KMS-11 (cell line): ENCODE results near the gene GSTO1.
A peak's percentile ranks its signal among the peaks of the same experiment; 100 is the strongest.

Source experiments
- H2AFZ ChIP-seq: fragments of 200-600 bp; sonication (generic); 2 replicates; pipeline ENCODE4 v1.6.1; 2016; ENCODE audit warnings: antibody characterized with exemption, mixed run types, low read depth
- H3K27ac ChIP-seq: fragments of 200-600 bp; sonication (generic); 2 replicates; pipeline ENCODE4 v1.6.1; 2016; ENCODE audit warnings: mild to moderate bottlenecking, mixed run types
- H3K27me3 ChIP-seq: fragments of 200-600 bp; sonication (generic); 2 replicates; pipeline ENCODE4 v1.6.1; 2017; ENCODE audit warnings: mild to moderate bottlenecking, low read depth, mixed run types, moderate library complexity; ENCODE audit not compliant: insufficient read depth
- H3K36me3 ChIP-seq: fragments of 200-600 bp; sonication (generic); 2 replicates; pipeline ENCODE4 v1.6.1; 2017; ENCODE audit warnings: mild to moderate bottlenecking, mixed run types; ENCODE audit not compliant: insufficient read depth
- H3K4me1 ChIP-seq: fragments of 200-600 bp; sonication (generic); 2 replicates; pipeline ENCODE4 v1.6.1; 2016; ENCODE audit warnings: mild to moderate bottlenecking, low read depth, mixed run types; ENCODE audit not compliant: poor library complexity, severe bottlenecking
- H3K4me2 ChIP-seq: fragments of 200-600 bp; sonication (generic); 2 replicates; pipeline ENCODE4 v1.7.0; 2016; ENCODE audit warnings: mild to moderate bottlenecking, mixed run types
- H3K4me3 ChIP-seq: fragments of 200-600 bp; sonication (generic); IDR thresholded peaks from 2 replicates; pipeline ENCODE4 v1.6.1; 2017; ENCODE audit warnings: low read depth, low read length, mixed read lengths; ENCODE audit not compliant: insufficient read depth
- H3K79me2 ChIP-seq: fragments of 200-600 bp; sonication (generic); 2 replicates; pipeline ENCODE4 v1.6.1; 2016; ENCODE audit warnings: low read depth, mixed run types; ENCODE audit not compliant: insufficient read depth
- H3K9ac ChIP-seq: fragments of 200-600 bp; sonication (generic); 2 replicates; pipeline ENCODE4 v1.6.1; 2016; ENCODE audit warnings: mild to moderate bottlenecking, mixed run types
- H4K20me1 ChIP-seq: fragments of 200-600 bp; sonication (generic); 2 replicates; pipeline ENCODE4 v1.6.1; 2016; ENCODE audit warnings: mild to moderate bottlenecking, mixed run types; ENCODE audit not compliant: insufficient read depth
- TF ChIP-seq, protein P1 (sequence below): fragments of 200-600 bp; sonication (generic); conservative IDR thresholded peaks from 2 replicates; pipeline ENCODE4 v1.6.1; 2017; ENCODE audit warnings: low read depth, mild to moderate bottlenecking, antibody characterized with exemption, low read length, moderate library complexity, mixed read lengths

Gene GSTO1

DNA sequence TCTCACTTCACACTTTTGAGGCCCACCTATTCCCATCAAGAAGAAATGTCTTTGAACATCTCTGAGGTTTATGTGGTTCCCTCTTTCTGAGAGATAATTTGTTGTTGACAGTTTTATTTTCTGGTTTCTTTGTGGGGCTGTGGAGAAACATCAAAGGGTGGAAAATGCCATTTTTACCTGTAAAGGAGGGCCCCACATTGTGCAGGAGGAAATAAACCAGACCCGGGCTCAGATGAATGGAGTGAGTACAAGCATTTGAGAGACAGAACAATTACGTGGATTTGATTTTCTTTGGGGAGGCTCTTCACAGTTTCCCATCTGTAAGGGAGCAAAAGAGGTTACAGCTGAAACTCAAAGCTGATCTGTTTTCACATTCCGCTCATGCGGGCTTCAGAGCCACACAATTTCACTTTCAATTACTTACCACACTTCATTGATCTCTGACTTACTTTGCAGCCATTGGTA is 53.8 kb downstream of the GSTO1 start:
- no peak overlapping the region for H2AFZ ChIP-seq
- H3K9ac ChIP-seq = no peak overlapping the region
- H3K4me3 ChIP-seq = no peak overlapping the region
- no peaks in the 10 kb centered on the region for H3K79me2 ChIP-seq
- H3K4me2 ChIP-seq = peak overlapping the region; percentile 74
- peaks cover 7% of the 10 kb centered on the region; the same call in 1 of the 2 replicates for H3K27me3 ChIP-seq
- no peak overlapping the region for H3K27ac ChIP-seq
- TF ChIP-seq, protein P1, sequence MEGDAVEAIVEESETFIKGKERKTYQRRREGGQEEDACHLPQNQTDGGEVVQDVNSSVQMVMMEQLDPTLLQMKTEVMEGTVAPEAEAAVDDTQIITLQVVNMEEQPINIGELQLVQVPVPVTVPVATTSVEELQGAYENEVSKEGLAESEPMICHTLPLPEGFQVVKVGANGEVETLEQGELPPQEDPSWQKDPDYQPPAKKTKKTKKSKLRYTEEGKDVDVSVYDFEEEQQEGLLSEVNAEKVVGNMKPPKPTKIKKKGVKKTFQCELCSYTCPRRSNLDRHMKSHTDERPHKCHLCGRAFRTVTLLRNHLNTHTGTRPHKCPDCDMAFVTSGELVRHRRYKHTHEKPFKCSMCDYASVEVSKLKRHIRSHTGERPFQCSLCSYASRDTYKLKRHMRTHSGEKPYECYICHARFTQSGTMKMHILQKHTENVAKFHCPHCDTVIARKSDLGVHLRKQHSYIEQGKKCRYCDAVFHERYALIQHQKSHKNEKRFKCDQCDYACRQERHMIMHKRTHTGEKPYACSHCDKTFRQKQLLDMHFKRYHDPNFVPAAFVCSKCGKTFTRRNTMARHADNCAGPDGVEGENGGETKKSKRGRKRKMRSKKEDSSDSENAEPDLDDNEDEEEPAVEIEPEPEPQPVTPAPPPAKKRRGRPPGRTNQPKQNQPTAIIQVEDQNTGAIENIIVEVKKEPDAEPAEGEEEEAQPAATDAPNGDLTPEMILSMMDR = no peak
- peaks cover 20% of the 10 kb centered on the region for H3K4me1 ChIP-seq
- H3K36me3 ChIP-seq = no peaks in the 10 kb centered on the region
- no peaks in the 10 kb centered on the region for H4K20me1 ChIP-seq

DNA sequence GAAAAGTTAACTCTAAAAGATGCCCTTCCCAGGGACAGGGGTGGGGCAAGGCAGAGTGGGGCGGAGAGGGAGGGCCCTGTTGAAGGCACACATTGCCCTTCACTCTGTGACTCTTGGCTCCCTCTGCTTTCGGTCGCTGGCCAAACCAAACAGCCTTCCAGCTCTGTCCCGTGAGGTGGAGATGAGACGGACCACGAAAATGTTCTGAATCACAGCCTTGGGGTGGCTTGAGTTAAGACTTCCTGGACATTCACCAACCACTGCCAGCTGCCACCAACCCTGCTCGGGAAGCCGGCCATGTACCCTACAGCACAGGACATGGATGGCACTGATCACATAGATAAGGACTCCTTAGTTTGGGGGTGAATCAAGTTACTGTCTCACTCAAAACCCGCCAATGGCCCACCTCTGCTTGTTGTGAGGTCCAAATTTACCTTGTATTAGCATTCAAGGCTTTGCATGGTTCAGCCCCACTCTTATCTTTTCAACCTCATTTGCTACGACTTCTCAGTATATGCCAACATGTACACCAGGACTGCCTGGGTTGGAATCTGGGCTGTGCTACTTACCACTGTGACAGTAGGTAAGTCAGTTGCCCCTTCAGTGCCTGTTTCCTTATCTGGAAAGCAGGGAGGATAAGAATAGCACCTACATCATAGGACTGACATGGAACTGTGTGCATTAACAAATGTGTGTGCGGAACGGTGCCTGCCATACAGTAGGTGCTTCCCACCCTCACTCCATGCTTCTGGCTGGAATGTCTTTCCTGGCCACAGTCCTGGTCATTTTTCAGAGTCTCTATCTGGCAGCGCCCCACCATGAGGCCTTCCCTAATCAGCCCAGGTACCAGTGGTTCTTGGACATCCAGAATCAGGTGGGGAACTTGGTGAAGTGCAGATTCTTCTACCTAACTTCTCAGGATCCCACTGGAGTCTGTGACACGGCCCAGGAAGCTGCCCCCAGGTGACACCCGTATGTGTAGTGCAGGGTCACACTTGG is 55.6 kb downstream of the GSTO1 start:
- H3K27ac ChIP-seq = no peak overlapping the region
- no peak overlapping the region for H3K9ac ChIP-seq
- TF ChIP-seq, protein P1 = no peak
- H3K36me3 ChIP-seq = no peaks in the 10 kb centered on the region
- no peak overlapping the region for H3K4me2 ChIP-seq
- no peak overlapping the region for H3K4me3 ChIP-seq
- H4K20me1 ChIP-seq = no peaks in the 10 kb centered on the region
- no peaks in the 10 kb centered on the region for H3K79me2 ChIP-seq
- peaks cover 20% of the 10 kb centered on the region for H3K4me1 ChIP-seq
- no peak overlapping the region for H2AFZ ChIP-seq
- peaks cover 7% of the 10 kb centered on the region; the same call in 1 of the 2 replicates for H3K27me3 ChIP-seq

- no peak overlapping the region for H2AFZ ChIP-seq
- no peak overlapping the region for H3K27ac ChIP-seq
- no peaks in the 10 kb centered on the region for H4K20me1 ChIP-seq
- TF ChIP-seq, protein P1 = no peak
- H3K4me1 ChIP-seq = peaks cover 20% of the 10 kb centered on the region
- no peak overlapping the region for H3K4me3 ChIP-seq
- H3K27me3 ChIP-seq = peaks cover 4% of the 10 kb centered on the region; the same call in 1 of the 2 replicates
- H3K9ac ChIP-seq = no peak overlapping the region
- H3K36me3 ChIP-seq = no peaks in the 10 kb centered on the region
- H3K4me2 ChIP-seq = no peak overlapping the region
- H3K79me2 ChIP-seq = no peaks in the 10 kb centered on the region
Measured at GRCh38 chr10:104311184-104311720, 56.6 kb downstream of the GSTO1 start.

DNA sequence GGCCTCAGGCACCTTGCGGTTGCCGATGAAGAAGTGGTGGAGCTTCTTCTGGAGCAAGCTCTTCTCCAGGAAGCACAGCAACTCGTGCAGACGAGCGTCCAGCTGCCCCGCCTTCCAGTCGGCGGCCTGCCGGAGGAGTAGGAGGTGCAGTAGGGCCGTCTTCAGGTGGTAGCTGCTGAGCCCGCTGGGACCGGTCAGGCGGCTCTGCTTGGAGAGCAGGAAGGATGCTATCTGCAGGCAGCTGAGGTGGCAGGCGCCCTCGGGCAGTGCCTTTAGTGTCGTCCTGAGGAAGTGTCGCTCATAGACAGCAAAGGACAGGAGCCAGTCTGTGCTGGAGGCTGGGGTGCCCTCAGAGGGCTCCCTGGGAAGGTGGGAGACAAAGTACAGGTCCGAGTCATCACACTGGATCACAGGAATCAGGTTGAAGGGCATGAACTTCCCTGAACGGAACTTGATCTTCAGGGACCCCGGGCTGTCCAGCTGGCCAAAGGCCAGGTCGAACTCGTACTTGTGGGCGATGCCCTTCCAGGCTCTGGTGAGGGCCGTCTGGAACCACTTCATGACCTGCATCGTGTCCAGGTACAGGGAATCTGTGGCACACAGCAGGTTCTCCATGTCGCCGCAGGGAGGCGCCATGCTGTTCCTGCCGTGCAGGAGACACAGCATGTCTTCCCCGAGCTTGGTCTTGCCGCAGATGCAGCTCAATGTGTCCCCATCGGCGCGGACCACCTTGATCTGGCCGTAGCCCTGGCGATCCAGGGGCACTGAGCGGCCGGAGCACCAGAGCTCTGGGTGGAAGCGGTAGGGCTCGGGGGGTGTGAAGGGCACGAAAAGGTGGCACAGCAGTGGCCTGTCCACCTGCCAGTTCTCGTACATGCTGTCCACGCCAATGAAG is 60.1 kb downstream of the GSTO1 start:
- Histone ChIP-seq H3K4me3 (no peak overlapping the region), H3K9ac (no peak overlapping the region), H3K27me3 (no peaks in the 10 kb centered on the region), H3K79me2 (no peaks in the 10 kb centered on the region), H4K20me1 (no peaks in the 10 kb centered on the region), H3K36me3 (no peaks in the 10 kb centered on the region), H3K27ac (no peak overlapping the region), H3K4me1 (no peaks in the 10 kb centered on the region), H2AFZ (no peak overlapping the region), H3K4me2 (no peak overlapping the region)
- TF ChIP-seq, protein P1 = no peak
